Suppressor macrophage treated with lipopolysaccharide for 1 hour (primary cell): Measurements from ENCODE around the gene BAAT.
"Not testable (repeated sequence)": the region's sequence is repeated elsewhere in the genome, so short reads cannot be mapped to it uniquely, and the experiment has no call there.

Experiments
- DNase-seq, 3 donors: peaks; one replicate each; pipeline ENCODE4 v3.0.0-alpha.2; 2020 to 2022

BAAT gene

DNA sequence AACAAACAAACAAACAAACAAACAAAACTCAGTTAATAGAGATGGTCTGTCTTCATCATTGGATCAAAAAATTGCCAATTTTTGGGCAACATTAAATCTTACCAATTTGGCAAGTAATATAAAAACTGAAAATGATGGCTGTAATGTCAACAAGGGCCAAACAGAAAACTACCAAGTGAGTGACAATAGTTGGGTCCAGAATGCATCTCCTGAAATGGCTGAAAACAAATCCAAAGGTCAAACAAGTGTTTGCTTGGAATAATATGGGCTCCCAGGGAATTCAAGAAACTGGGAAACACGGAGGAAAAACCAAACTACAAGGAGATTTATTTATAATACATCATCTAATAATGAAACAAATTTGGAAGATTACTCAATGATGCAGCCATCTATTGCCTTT is 25.1 kb downstream of the BAAT start:
- no peak for DNase-seq

- no peak for DNase-seq
Measured at GRCh38 chr9:101356619-101357018, 28.2 kb downstream of the BAAT start.

- no peak for DNase-seq
Measured at GRCh38 chr9:101354765-101355708, 29.8 kb downstream of the BAAT start.

GRCh38 chr9:101354143-101354764 is 30.6 kb downstream of the BAAT start:
- no peak for DNase-seq

DNA sequence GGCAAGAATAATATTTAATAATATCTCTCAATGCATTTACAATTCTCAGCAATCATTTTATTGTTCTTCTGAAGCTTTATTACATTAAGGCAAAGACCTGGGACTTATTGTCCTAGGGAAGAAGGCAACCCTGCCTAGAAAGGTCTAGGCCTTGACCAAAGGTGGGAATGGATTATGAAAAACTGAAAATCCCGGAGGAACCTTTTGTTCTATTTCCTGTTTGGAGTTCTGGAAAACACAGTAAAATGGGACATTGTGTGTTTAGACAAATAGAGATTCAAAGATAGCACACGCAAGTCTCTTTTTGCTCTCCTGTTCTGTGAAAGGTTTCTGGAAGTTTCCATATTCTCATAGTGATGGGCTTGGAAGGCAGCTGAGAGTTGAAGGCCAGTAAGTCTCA is 31.1 kb downstream of the BAAT start:
- no peak for DNase-seq

DNA sequence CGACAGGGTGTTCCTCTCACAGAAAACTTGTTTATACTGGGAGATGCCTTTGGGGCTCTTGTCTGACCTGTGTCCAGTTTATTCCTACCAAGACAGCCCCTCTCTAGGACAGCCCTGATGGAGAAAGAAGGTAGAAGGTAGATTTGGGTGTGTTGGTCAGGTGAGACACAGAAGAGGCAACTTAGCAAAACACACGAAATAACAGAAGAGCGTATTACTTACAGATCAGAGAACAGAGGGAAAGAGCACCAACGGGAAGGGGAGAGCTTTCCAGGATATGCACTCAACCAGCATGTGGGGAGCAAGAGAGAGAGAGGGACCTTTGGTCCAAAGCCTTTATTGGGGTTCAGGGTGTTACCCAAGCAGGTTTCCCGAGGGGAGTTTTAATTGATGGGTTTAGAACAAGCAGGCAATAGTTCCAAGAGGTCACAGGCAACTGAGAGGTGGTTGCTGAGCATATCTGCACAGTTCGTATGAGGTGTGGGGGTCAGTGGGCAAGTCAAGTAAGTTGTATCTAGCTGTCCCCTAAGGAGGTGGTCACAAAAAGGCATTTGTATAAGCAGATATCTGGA is 31.8 kb downstream of the BAAT start:
- DNase-seq, result no peak

DNA sequence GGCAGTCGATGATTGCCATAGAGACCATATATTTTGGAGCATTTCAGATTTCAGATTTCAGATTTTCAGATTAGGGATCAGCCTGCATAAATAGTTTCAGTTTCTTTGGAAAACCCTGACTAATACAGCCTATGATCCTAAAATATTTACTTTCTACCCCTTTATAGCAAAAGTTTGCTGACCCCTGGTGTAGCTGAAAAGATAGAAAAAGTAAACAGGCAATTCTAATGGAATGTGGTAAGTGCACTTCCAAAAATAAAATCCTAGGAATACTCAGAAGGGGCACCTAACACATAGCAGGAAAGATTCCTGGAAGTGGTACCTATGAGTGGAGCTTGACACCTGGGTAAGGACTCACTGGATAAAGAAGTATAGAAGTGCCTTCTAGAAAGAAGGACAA is 34.5 kb downstream of the BAAT start:
- DNase-seq, result no peak

- DNase-seq, result no peak
Measured at GRCh38 chr9:101342595-101342994, 42.2 kb downstream of the BAAT start.

DNA sequence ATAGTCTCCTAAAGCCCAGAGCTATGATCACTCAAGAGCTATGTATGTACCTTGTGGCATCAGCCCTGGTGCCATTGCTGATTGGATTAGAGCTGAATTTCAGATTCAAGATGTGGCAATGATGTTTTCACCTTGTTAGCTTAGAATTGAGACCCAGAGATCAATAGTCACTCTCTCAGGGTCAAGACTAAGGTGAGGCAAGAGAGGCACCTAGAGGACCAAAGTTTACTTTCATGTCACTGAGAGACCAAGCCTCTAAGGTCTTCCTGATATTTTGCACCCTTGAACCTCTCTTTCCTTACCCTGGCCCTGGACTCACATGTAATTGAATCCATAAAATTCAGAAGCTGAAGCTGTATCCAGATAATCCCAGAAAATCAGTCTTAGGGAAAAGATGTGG is 42.8 kb downstream of the BAAT start:
- DNase-seq, result no peak

GRCh38 chr9:101337237-101337636 is 47.6 kb downstream of the BAAT start:
- no peak for DNase-seq

- DNase-seq, result no peak
Measured at GRCh38 chr9:101336091-101336490, 48.7 kb downstream of the BAAT start.

- DNase-seq, result no peak
Measured at GRCh38 chr9:101333926-101334702, 50.7 kb downstream of the BAAT start.

DNA sequence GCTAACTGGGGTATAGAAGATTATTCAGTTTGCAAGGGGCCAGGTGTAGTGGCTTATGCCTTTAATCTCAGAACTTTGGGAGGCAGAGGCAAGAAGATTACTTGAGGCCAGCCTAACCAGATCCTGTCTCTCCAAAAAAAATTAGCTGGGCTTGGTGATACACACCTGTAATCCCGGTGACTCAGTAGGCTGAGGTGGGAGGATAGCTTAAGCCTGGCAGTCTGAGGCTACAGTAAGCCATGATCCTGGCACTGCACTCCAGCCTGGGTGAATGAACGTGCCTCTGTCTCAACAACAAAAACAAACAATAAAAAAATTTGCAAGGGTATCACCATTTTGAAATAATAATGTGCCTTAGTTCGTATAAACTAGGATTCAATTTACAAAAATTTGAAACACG is 51.3 kb downstream of the BAAT start:
- DNase-seq, result no peak

GRCh38 chr9:101332362-101332761 is 52.4 kb downstream of the BAAT start:
- DNase-seq, result no peak

DNA sequence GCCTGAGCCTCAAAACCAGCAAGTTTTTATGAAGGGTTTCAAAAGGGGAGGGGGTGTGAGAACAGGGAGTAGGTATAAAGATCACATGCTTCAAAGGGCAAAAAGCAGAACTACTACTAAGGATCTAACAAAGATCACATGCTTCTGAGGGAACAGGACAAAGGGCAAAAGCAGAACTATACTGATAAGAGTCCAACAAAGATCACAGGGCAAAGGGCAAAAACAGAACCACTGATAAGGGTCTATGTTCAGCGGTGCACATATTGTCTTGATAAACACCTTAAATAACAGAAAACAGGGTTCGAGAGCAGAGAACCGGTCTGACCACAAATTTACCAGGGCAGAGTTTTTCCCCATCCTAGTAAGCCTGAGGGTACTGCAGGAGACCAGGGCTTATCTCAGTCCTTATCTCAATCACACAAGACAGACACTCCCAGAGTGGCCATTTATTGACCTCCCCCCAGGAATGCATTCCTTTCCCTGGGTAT is 57.3 kb downstream of the BAAT start:
- not testable (repeated sequence) for DNase-seq

DNA sequence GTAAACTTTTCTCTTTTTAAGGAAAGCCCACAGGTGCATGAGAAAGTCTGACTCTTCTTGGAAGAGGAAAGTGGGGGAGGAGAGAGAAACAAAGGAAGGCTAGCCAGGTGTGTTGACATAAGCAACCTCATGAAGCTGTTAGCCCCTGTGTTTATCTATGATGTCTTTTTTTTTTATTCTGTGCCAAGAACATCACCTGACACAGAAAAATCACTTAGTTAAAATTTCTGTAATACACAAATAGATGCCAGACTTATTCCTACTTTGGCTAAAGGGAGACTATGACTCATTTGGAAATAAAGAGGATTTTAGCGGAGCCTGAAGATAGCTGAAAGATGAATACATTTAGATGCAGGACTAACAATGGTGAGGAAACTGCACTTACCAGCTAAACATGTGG is 58.3 kb downstream of the BAAT start:
- no peak for DNase-seq

GRCh38 chr9:101326035-101326434 is 58.8 kb downstream of the BAAT start:
- DNase-seq, result no peak

- no peak for DNase-seq
Measured at GRCh38 chr9:101325053-101325452, 59.8 kb downstream of the BAAT start.

DNA sequence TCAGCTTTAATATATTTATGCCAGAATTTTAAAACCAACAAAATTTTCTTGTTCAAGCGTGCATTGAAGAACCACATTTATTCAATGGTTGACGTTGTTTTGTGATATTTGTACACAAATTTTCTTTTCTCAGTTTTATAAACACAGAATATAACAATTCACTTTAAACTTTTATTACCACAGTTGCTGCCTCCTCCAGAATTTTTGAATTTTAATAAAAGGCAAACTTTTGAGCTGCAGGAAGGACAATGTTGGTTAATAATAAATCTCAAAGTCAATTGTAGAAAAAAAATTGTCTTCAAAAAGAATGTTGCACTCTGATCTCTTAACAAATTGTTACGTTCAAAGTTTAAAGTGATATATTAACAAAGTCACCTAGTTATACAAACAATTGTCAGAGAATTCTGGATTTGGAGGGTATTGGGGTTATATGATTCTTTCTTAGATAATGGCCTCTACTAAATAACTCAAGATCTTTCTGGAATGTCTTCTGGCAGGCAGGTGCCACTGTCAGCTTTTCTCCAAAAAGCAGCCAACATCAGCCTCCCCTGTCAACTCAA is 60.5 kb downstream of the BAAT start:
- DNase-seq, result no peak

GRCh38 chr9:101323129-101323528 is 61.7 kb downstream of the BAAT start:
- no peak for DNase-seq

DNA sequence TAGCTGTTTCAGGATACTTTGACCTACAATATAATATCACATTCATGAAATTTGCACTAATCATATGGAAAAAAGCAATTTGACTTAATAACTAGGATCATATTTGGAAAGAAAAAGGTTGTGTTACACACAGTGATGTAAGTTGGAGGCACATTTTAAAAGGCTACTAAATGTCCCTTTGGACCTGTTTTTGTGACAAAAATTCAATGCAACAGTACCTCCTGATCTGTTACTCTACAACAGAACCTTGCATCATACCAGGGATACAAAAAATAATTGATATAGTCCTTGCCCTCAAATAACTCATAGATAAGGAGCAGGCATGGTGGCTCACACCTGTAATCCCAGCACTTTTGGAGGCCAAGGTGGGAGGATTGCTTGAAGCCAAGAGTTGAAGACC is 67.1 kb downstream of the BAAT start:
- DNase-seq, result no peak

DNA sequence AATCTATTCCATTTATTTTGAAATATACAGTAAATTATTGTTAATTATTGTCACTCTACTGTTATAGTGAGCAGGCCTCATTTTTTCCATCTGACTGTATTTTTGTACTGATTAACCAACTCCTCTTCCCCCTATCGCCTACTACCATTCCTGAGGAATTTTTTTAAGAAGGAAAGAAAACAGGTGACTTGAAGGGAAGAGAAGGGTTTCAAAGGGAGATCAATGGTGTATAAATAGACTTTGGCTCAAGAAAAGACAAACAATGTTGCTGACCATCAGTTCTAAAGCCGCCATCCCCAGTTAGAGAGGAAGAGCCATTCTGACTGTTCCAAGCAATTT is 69.7 kb downstream of the BAAT start:
- no peak for DNase-seq

GRCh38 chr9:101312661-101313060 is 72.1 kb downstream of the BAAT start:
- no peak for DNase-seq
